GM23338 (cell line): ENCODE measurements around the gene SARS1. TPM values are rescaled to one million over a fixed set of nuclear protein-coding genes. Genes with fewer than 3 reads are reported as not detected.

Source experiments
- ATAC-seq: fragments of 200-7000 bp; cut with Tn5 transposase; 3 replicates; pipeline ENCODE4 v1.9.1; 2020
- DNase-seq: peaks from one replicate; pipeline ENCODE4 v3.0.0-alpha.2; 2015; ENCODE audit warnings: low spot score
- H2AFZ ChIP-seq: fragments of 200-600 bp; sonication (generic); 2 replicates; pipeline ENCODE4 v1.8.0; 2016; ENCODE audit warnings: antibody characterized with exemption, mild to moderate bottlenecking, moderate library complexity
- H3F3A ChIP-seq: fragments of 200-600 bp; sonication (generic); replicated peaks from 2 replicates; pipeline ENCODE4 v1.8.0; 2017; ENCODE audit warnings: antibody characterized with exemption, mixed run types, low read depth
- H3K27ac ChIP-seq: fragments of 200-600 bp; sonication (generic); 2 replicates; pipeline ENCODE4 v1.6.1; 2016; ENCODE audit warnings: low read depth
- H3K27me3 ChIP-seq: fragments of 200-600 bp; sonication (generic); 2 replicates; pipeline ENCODE4 v1.8.0; 2016; ENCODE audit warnings: mild to moderate bottlenecking, mixed run types, moderate library complexity; ENCODE audit not compliant: insufficient read depth
- H3K36me3 ChIP-seq: fragments of 200-600 bp; sonication (generic); 2 replicates; pipeline ENCODE4 v1.8.0; 2016; ENCODE audit warnings: mild to moderate bottlenecking; ENCODE audit not compliant: insufficient read depth
- H3K4me1 ChIP-seq: fragments of 200-600 bp; sonication (generic); 2 replicates; pipeline ENCODE4 v1.8.0; 2016; ENCODE audit warnings: mild to moderate bottlenecking, moderate library complexity; ENCODE audit not compliant: insufficient read depth
- H3K4me2 ChIP-seq: fragments of 200-600 bp; sonication (generic); 2 replicates; pipeline ENCODE4 v1.7.1; 2017; ENCODE audit warnings: mixed run types
- H3K4me3 ChIP-seq: fragments of 200-600 bp; sonication (generic); 2 replicates; pipeline ENCODE4 v1.6.1; 2016; ENCODE audit warnings: mixed run types
- H3K79me2 ChIP-seq: fragments of 200-600 bp; sonication (generic); replicated peaks from 2 replicates; pipeline ENCODE4 v1.8.0; 2017; ENCODE audit warnings: mild to moderate bottlenecking; ENCODE audit not compliant: insufficient read depth
- H3K9me2 ChIP-seq: fragments of 200-600 bp; sonication (generic); 2 replicates; pipeline ENCODE4 v1.8.0; 2017; ENCODE audit not compliant: insufficient read depth
- H4K20me1 ChIP-seq: fragments of 200-600 bp; sonication (generic); replicated peaks from 2 replicates; pipeline ENCODE4 v1.8.0; 2017; ENCODE audit warnings: mild to moderate bottlenecking; ENCODE audit not compliant: insufficient read depth
- H3K27ac Mint-ChIP-seq: 2 replicates; pipeline ENCODE4 v1.8.0; 2020; ENCODE audit warnings: inconsistent platforms, mild to moderate bottlenecking, moderate library complexity, mixed read lengths
- H3K27me3 Mint-ChIP-seq: 3 replicates; pipeline ENCODE4 v1.8.0; 2022; ENCODE audit warnings: low read depth, mild to moderate bottlenecking, moderate library complexity, mixed read lengths, inconsistent platforms; ENCODE audit not compliant: insufficient read depth, poor library complexity
- H3K36me3 Mint-ChIP-seq: 3 replicates; pipeline ENCODE4 v1.8.0; 2021; ENCODE audit warnings: low read depth, mild to moderate bottlenecking, inconsistent platforms, moderate library complexity, mixed read lengths
- H3K4me1 Mint-ChIP-seq: 3 replicates; pipeline ENCODE4 v1.8.0; 2020; ENCODE audit warnings: mild to moderate bottlenecking, inconsistent platforms, mixed read lengths
- H3K4me3 Mint-ChIP-seq: 3 replicates; pipeline ENCODE4 v1.8.0; 2021; ENCODE audit warnings: moderate library complexity, mild to moderate bottlenecking, inconsistent platforms, mixed read lengths
- H3K9me3 Mint-ChIP-seq: 3 replicates; pipeline ENCODE4 v1.8.0; 2020; ENCODE audit warnings: moderate library complexity, mild to moderate bottlenecking, inconsistent platforms, mixed read lengths
- CREB1 ChIP-seq: fragments of 250-450 bp; sonication (Bioruptor Pico); IDR thresholded peaks from 2 replicates; pipeline ENCODE4 v1.5.0; 2020; ENCODE audit warnings: low read depth, mild to moderate bottlenecking, moderate library complexity
- EZH2 ChIP-seq: fragments of 200-600 bp; sonication (generic); IDR thresholded peaks from one replicate; pipeline ENCODE4 v1.8.0; 2017; ENCODE audit warnings: antibody characterized with exemption, mild to moderate bottlenecking, low read depth; ENCODE audit not compliant: unreplicated experiment
- EZH2phosphoT487 ChIP-seq: fragments of 200-600 bp; sonication (generic); IDR thresholded peaks from one replicate; pipeline ENCODE4 v1.8.1; 2018; ENCODE audit warnings: antibody characterized with exemption; ENCODE audit not compliant: unreplicated experiment
- JUNB ChIP-seq: IDR thresholded peaks from one replicate; pipeline ENCODE4 v1.6.1; 2016; ENCODE audit warnings: antibody characterized with exemption; ENCODE audit not compliant: unreplicated experiment
- NANOG ChIP-seq: IDR thresholded peaks from 2 replicates; pipeline ENCODE4 v1.6.1; 2016; ENCODE audit warnings: antibody characterized with exemption, borderline replicate concordance
- POLR2AphosphoS5 ChIP-seq: IDR thresholded peaks from 2 replicates; pipeline ENCODE4 v1.6.1; 2016; ENCODE audit warnings: antibody characterized with exemption, low read depth
- STAT1 ChIP-seq: IDR thresholded peaks from one replicate; pipeline ENCODE4 v1.6.1; 2016; ENCODE audit warnings: antibody characterized with exemption; ENCODE audit not compliant: unreplicated experiment
- ZNF114 ChIP-seq: fragments of 250-450 bp; sonication (Bioruptor Pico); IDR thresholded peaks from 2 replicates; pipeline ENCODE4 v1.5.0; 2020; ENCODE audit warnings: mild to moderate bottlenecking, moderate library complexity
- ZNF331 ChIP-seq: fragments of 250-450 bp; sonication (Bioruptor Pico); IDR thresholded peaks from 2 replicates; pipeline ENCODE4 v1.5.0; 2020; ENCODE audit warnings: low read depth, mild to moderate bottlenecking, moderate library complexity
- polyA plus RNA-seq: library from polyadenylated mRNA; unstranded; fragments of >200 nt; fragmentation: Nextera tagmentation; extraction: Ambion mirVana; gene quantifications from 2 replicates; pipeline ENCODE4 v1.2.1, GENCODE V29; 2016
- total RNA-seq: library from RNA; depleted of rRNA; stranded (reverse); fragments of >200 nt; shearing (Covaris generic); gene quantifications from 2 replicates; pipeline ENCODE4 v1.2.3, GENCODE V29; 2014
- TF ChIP-seq, protein P1 (sequence below): IDR thresholded peaks from 2 replicates; pipeline ENCODE4 v1.6.1; 2016; ENCODE audit warnings: antibody characterized with exemption
- TF ChIP-seq, protein P2 (sequence below): fragments of 250-450 bp; sonication (Bioruptor Pico); IDR thresholded peaks from 2 replicates; pipeline ENCODE4 v1.5.0; 2020; ENCODE audit warnings: mild to moderate bottlenecking, moderate library complexity
- TF ChIP-seq, protein P3 (sequence below): IDR thresholded peaks from one replicate; pipeline ENCODE4 v1.6.1; 2018; ENCODE audit warnings: antibody characterized with exemption; ENCODE audit not compliant: unreplicated experiment

The SARS1 gene
- total and polyA plus RNA-seq, 2 experiments from 2014 or later = 141 to 166 TPM

DNA sequence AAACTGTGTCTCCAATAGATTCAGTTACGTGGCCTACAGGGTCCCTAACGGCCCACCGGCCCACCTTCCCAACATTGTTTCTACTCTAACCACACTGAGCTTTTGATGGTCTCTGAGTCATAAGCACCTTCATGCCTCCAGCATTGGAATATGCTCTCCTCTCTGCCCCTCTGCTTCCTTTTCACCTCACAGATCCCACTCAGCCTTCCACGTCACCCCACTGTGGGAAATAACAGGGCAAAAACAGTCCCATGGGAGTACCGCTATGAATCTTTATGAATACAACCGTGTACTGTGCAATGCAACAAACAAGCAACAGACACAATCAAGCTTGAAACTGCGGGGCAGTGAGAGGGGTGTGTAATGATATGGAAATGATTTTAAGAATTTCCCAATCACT is 5.3 kb upstream of the SARS1 start (continued):
- TF ChIP-seq, protein P1, sequence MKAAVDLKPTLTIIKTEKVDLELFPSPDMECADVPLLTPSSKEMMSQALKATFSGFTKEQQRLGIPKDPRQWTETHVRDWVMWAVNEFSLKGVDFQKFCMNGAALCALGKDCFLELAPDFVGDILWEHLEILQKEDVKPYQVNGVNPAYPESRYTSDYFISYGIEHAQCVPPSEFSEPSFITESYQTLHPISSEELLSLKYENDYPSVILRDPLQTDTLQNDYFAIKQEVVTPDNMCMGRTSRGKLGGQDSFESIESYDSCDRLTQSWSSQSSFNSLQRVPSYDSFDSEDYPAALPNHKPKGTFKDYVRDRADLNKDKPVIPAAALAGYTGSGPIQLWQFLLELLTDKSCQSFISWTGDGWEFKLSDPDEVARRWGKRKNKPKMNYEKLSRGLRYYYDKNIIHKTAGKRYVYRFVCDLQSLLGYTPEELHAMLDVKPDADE = no peak
- TF ChIP-seq ZNF331 (CRISPR knock-in tag) (no peak), ZNF114 (CRISPR knock-in tag) (no peak), EZH2 (no peak), POLR2AphosphoS5 (no peak), NANOG (no peak)

DNA sequence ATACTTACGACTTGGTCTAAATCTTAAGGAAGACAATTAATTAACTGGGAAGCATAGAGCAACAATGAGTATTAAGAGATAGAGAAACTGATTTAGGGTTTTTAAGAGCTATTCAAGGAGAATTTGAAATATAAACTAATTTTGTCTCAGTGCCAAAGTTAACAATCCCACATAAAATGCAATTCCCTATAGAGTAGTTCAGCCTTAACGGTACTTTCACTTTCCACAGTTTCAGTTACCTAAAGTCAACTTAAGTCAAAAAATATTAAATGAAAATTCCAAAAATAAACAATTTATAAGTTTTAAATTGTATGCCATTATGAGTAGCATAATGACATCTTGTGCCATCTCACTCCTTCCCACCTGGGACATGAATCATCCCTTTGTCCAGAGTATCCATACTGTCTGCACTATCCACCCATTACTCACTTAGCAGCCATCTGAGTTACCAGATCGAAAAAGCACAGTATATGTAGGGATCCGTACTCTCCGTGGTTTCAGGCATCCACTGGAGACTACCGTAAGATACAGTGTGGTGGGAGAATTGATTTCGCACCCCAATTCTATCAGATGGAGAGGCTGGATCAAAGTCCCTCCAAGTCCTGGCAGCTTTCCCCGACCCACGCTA is 4.8 kb upstream of the SARS1 start:
- Mint-ChIP-seq H3K27me3 (no peaks in the 10 kb centered on the region), H3K4me1 (peaks cover 6% of the 10 kb centered on the region; the same call in 2 of the 3 replicates), H3K4me3 (no peak overlapping the region), H3K9me3 (no peaks in the 10 kb centered on the region), H3K27ac (no peak overlapping the region), H3K36me3 (no peaks in the 10 kb centered on the region)
- H3K27me3 ChIP-seq = no peaks in the 10 kb centered on the region
- no peak overlapping the region for H3K4me2 ChIP-seq
- no peaks in the 10 kb centered on the region for H3K36me3 ChIP-seq
- peaks cover 7% of the 10 kb centered on the region for H3K4me1 ChIP-seq
- no peaks in the 10 kb centered on the region for H3F3A ChIP-seq
- no peak for DNase-seq
- H4K20me1 ChIP-seq = no peaks in the 10 kb centered on the region
- H3K9me2 ChIP-seq = no peaks in the 10 kb centered on the region
- ATAC-seq = no peak
- H2AFZ ChIP-seq = 0 out of 2 replicates have a peak overlapping the region, but pooled peaks have one; percentile 52
- H3K4me3 ChIP-seq = no peak overlapping the region
- no peaks in the 10 kb centered on the region for H3K79me2 ChIP-seq
- H3K27ac ChIP-seq = no peak overlapping the region
- TF ChIP-seq NANOG (no peak), ZNF331 (CRISPR knock-in tag) (no peak), STAT1 (no peak), ZNF114 (CRISPR knock-in tag) (no peak), EZH2phosphoT487 (no peak), POLR2AphosphoS5 (no peak), CREB1 (no peak), JUNB (no peak)
- TF ChIP-seq, protein P2, sequence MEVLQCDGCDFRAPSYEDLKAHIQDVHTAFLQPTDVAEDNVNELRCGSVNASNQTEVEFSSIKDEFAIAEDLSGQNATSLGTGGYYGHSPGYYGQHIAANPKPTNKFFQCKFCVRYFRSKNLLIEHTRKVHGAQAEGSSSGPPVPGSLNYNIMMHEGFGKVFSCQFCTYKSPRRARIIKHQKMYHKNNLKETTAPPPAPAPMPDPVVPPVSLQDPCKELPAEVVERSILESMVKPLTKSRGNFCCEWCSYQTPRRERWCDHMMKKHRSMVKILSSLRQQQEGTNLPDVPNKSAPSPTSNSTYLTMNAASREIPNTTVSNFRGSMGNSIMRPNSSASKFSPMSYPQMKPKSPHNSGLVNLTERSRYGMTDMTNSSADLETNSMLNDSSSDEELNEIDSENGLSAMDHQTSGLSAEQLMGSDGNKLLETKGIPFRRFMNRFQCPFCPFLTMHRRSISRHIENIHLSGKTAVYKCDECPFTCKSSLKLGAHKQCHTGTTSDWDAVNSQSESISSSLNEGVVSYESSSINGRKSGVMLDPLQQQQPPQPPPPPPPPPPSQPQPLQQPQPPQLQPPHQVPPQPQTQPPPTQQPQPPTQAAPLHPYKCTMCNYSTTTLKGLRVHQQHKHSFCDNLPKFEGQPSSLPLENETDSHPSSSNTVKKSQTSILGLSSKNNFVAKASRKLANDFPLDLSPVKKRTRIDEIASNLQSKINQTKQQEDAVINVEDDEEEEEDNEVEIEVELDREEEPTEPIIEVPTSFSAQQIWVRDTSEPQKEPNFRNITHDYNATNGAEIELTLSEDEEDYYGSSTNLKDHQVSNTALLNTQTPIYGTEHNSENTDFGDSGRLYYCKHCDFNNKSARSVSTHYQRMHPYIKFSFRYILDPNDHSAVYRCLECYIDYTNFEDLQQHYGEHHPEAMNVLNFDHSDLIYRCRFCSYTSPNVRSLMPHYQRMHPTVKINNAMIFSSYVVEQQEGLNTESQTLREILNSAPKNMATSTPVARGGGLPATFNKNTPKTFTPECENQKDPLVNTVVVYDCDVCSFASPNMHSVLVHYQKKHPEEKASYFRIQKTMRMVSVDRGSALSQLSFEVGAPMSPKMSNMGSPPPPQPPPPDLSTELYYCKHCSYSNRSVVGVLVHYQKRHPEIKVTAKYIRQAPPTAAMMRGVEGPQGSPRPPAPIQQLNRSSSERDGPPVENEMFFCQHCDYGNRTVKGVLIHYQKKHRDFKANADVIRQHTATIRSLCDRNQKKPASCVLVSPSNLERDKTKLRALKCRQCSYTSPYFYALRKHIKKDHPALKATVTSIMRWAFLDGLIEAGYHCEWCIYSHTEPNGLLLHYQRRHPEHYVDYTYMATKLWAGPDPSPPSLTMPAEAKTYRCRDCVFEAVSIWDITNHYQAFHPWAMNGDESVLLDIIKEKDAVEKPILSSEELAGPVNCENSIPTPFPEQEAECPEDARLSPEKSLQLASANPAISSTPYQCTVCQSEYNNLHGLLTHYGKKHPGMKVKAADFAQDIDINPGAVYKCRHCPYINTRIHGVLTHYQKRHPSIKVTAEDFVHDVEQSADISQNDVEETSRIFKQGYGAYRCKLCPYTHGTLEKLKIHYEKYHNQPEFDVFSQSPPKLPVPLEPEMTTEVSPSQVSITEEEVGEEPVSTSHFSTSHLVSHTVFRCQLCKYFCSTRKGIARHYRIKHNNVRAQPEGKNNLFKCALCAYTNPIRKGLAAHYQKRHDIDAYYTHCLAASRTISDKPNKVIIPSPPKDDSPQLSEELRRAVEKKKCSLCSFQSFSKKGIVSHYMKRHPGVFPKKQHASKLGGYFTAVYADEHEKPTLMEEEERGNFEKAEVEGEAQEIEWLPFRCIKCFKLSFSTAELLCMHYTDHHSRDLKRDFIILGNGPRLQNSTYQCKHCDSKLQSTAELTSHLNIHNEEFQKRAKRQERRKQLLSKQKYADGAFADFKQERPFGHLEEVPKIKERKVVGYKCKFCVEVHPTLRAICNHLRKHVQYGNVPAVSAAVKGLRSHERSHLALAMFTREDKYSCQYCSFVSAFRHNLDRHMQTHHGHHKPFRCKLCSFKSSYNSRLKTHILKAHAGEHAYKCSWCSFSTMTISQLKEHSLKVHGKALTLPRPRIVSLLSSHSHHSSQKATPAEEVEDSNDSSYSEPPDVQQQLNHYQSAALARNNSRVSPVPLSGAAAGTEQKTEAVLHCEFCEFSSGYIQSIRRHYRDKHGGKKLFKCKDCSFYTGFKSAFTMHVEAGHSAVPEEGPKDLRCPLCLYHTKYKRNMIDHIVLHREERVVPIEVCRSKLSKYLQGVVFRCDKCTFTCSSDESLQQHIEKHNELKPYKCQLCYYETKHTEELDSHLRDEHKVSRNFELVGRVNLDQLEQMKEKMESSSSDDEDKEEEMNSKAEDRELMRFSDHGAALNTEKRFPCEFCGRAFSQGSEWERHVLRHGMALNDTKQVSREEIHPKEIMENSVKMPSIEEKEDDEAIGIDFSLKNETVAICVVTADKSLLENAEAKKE (CRISPR knock-in tag) = no peak
- TF ChIP-seq, protein P3, sequence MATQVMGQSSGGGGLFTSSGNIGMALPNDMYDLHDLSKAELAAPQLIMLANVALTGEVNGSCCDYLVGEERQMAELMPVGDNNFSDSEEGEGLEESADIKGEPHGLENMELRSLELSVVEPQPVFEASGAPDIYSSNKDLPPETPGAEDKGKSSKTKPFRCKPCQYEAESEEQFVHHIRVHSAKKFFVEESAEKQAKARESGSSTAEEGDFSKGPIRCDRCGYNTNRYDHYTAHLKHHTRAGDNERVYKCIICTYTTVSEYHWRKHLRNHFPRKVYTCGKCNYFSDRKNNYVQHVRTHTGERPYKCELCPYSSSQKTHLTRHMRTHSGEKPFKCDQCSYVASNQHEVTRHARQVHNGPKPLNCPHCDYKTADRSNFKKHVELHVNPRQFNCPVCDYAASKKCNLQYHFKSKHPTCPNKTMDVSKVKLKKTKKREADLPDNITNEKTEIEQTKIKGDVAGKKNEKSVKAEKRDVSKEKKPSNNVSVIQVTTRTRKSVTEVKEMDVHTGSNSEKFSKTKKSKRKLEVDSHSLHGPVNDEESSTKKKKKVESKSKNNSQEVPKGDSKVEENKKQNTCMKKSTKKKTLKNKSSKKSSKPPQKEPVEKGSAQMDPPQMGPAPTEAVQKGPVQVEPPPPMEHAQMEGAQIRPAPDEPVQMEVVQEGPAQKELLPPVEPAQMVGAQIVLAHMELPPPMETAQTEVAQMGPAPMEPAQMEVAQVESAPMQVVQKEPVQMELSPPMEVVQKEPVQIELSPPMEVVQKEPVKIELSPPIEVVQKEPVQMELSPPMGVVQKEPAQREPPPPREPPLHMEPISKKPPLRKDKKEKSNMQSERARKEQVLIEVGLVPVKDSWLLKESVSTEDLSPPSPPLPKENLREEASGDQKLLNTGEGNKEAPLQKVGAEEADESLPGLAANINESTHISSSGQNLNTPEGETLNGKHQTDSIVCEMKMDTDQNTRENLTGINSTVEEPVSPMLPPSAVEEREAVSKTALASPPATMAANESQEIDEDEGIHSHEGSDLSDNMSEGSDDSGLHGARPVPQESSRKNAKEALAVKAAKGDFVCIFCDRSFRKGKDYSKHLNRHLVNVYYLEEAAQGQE = no peak
- TF ChIP-seq, protein P1 = no peak
